Left ventricle myocardium inferior (tissue), 1 donor: ENCODE results near the gene ZSCAN21. TPM values are rescaled to one million over a fixed set of nuclear protein-coding genes. Genes with fewer than 3 reads are reported as not detected.

ENCODE experiments used
- DNase-seq: peaks from one replicate; pipeline ENCODE4 v3.0.0-alpha.2; 2020
- H3K27ac ChIP-seq: fragments of 200-600 bp; replicated peaks from 2 replicates; pipeline ENCODE4 v1.8.0; 2021
- H3K27me3 ChIP-seq: fragments of 200-600 bp; 2 replicates; pipeline ENCODE4 v1.8.0; 2021; ENCODE audit warnings: low read depth
- H3K36me3 ChIP-seq: fragments of 200-600 bp; 2 replicates; pipeline ENCODE4 v1.8.0; 2021
- H3K4me1 ChIP-seq: fragments of 200-600 bp; 2 replicates; pipeline ENCODE4 v1.8.0; 2021
- H3K4me3 ChIP-seq: fragments of 200-600 bp; 2 replicates; pipeline ENCODE4 v1.8.0; 2021; ENCODE audit warnings: mild to moderate bottlenecking, moderate library complexity
- H3K9me3 ChIP-seq: fragments of 200-600 bp; replicated peaks from 2 replicates; pipeline ENCODE4 v1.8.0; 2021
- intact Hi-C: fragments of 100-400 bp; cut with micrococcal nuclease; formaldehyde crosslinking; loops from one replicate; pipeline ENCODE4 v1.11.0; 2022
- total RNA-seq: library from RNA; stranded (reverse); fragmentation: NEBNext Ultra II Directional; extraction: Animal tissue kit (Norgen Biotek cat#: 25700); gene quantifications from one replicate; pipeline ENCODE4 v1.2.1, GENCODE V29; 2021
- TF ChIP-seq, protein P1 (sequence below): fragments of 200-600 bp; IDR thresholded peaks from 2 replicates; pipeline ENCODE4 v1.8.0; 2021; ENCODE audit warnings: antibody characterized with exemption, mild to moderate bottlenecking, borderline replicate concordance
- donor health status: DM: no; HTN: yes; CAD: no; lungs with severe emphysema.

The ZSCAN21 gene
- total RNA-seq, 1 donor from 2014 or later: 6.4 TPM

DNA sequence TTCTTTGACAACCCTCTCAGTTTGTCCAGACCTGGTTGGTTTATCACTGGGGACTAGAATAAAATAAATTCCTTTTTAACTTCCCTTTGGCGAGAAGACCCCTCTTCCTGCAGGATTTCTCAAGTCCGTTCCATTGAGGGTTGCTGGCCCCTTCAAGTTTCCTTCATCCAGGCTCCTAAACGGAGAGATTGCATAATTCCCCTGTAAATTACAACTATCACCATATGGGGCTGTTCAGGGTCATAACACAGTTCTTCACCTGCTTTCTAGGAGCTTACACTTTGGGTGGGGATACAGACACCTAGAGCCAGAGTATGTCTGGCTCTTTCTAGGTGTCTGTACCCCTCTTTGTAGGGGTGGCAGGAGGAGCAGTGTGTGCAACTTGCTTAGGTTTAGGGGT lies 35.9 kb downstream of the ZSCAN21 start:
- Histone ChIP-seq H3K4me1 (peaks cover 45% of the 10 kb centered on the region), H3K36me3 (peaks cover 3% of the 10 kb centered on the region), H3K9me3 (no peaks in the 10 kb centered on the region), H3K27ac (no peak overlapping the region), H3K27me3 (no peaks in the 10 kb centered on the region), H3K4me3 (no peak overlapping the region)
- TF ChIP-seq, protein P1, sequence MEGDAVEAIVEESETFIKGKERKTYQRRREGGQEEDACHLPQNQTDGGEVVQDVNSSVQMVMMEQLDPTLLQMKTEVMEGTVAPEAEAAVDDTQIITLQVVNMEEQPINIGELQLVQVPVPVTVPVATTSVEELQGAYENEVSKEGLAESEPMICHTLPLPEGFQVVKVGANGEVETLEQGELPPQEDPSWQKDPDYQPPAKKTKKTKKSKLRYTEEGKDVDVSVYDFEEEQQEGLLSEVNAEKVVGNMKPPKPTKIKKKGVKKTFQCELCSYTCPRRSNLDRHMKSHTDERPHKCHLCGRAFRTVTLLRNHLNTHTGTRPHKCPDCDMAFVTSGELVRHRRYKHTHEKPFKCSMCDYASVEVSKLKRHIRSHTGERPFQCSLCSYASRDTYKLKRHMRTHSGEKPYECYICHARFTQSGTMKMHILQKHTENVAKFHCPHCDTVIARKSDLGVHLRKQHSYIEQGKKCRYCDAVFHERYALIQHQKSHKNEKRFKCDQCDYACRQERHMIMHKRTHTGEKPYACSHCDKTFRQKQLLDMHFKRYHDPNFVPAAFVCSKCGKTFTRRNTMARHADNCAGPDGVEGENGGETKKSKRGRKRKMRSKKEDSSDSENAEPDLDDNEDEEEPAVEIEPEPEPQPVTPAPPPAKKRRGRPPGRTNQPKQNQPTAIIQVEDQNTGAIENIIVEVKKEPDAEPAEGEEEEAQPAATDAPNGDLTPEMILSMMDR: no peak
- no peak for DNase-seq
- intact Hi-C loops: loop anchor here (10.0 kb wide), 1 partner anchor 91 kb away; no protein-coding TSS in a partner anchor

DNA sequence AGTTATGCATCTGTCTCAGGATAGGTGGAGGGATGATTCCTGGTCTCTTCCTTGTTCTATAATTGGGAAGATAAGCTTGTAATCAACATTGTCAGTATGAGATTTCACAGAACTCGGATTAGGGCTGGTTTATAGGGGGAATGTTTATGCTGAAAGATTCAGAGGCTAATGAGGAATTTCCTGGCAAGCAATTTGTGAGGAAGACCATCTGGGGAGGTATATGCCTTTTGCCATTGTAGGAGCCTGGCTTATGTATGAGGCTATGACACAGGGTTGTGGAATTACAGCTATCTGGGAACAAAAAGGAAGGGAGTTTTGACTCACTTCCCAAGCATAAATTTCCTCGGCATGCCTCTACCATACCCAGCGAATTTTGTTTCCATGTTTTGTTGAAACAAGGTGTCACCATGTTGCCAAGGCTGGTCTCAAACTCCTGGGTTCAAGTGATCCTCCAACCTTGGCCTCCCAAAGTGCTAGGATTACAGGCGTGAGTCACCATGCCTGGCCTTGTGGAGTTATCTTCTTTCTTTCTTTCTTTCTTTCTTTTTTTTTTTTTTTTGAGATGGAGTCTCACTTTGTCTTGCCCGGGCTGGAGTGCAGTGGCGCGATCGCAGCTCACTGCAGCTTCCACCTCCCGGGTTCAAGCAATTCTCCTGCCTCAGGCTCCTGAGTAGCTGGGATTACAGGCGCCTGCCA lies 37.6 kb downstream of the ZSCAN21 start:
- H3K27me3 ChIP-seq: no peaks in the 10 kb centered on the region
- peaks cover 31% of the 10 kb centered on the region for H3K4me1 ChIP-seq
- H3K9me3 ChIP-seq: no peaks in the 10 kb centered on the region
- intact Hi-C loops: loop anchor here (10.0 kb wide), 1 partner anchor 92 kb away; no protein-coding TSS in a partner anchor
- DNase-seq: no peak
- TF ChIP-seq, protein P1: no peak
- H3K27ac ChIP-seq: no peak overlapping the region
- no peak overlapping the region for H3K4me3 ChIP-seq
- H3K36me3 ChIP-seq: peaks cover 20% of the 10 kb centered on the region

DNA sequence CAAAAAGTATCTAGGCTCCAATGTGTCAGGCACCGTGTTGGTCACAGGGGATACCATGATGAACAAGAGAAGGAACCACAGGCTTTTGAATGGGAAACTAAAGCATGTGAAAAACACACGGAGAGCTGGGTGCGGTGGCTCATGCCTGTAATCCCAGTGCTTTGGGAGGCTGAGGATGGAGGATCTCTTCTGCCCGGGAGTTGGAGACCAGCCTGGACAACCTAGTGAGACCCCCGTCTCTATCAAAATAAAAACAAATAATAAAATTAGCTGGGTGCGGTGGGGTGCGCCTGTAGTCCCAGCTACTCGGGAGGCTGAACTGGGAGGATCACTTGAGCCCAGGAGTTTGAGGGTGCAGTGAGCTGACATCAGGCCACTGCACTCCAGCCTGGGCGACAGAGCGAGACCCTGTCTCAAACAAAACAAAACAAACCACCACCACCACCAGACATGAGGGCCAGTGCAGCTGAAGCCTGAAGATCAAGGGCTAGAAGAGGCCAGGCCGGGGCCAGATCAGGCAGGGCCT lies 38.6 kb downstream of the ZSCAN21 start:
- TF ChIP-seq, protein P1: no peak
- DNase-seq: no peak
- intact Hi-C loops: loop anchor here (10.0 kb wide), 1 partner anchor 93 kb away; no protein-coding TSS in a partner anchor
- Histone ChIP-seq H3K27me3 (no peaks in the 10 kb centered on the region), H3K27ac (peak overlapping the region; percentile 95), H3K4me1 (peaks cover 24% of the 10 kb centered on the region), H3K9me3 (no peaks in the 10 kb centered on the region), H3K36me3 (peaks cover 30% of the 10 kb centered on the region), H3K4me3 (peak overlapping the region; percentile 95)

DNA sequence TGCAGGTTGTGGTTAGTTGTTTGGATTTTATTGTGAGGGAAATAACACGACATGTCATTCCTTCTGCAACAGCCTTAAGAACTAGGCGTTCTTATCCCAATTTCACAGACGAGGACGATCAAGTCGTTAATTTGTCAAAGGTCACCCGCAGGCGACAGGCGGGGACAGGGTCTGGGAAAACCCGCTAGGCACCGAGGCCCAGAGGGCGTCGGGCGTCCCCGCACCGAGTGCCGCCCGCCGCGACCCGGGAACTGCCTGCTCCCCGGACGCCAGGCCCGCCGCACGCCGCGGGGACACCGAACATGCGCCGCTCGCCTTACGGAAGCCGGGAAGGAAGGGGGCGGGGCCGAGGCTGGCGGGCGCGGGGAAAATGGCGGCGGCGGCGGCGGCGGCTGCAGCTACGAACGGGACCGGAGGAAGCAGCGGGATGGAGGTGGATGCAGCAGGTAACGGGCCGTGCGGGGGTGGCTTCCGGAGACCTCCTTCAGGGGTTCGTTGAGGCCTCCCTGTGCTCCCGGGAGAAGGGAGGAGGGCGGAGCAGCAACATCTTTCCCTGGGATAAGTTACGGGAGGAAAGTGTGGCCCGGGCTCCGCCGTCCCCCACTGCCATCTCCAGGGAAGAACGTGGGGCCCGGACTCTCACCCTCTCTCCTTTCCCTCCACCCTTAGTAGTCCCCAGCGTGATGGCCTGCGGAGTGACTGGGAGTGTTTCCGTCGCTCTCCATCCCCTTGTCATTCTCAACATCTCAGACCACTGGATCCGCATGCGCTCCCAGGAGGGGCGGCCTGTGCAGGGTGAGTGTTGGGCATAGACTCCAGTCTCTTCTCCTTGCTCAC lies 39.3 kb downstream of the ZSCAN21 start, which contains the start of gene COPS6:
COPS6 (plus strand) TSS at position 349 of the 837 bp plus-strand sequence; CDS start at position 371, 22 bp downstream.
- Histone ChIP-seq H3K27me3 (no peaks in the 10 kb centered on the region), H3K36me3 (peaks cover 36% of the 10 kb centered on the region), H3K4me3 (peak within 1 kb of the TSS; percentile 95), H3K4me1 (peaks cover 31% of the 10 kb centered on the region), H3K27ac (peak within 1 kb of the TSS; percentile 95), H3K9me3 (no peaks in the 10 kb centered on the region)
- intact Hi-C loops: loop anchor here (10.0 kb wide), 1 partner anchor 94 kb away; no protein-coding TSS in a partner anchor
- peak; percentile 90 for DNase-seq
- TF ChIP-seq, protein P1: no peak

DNA sequence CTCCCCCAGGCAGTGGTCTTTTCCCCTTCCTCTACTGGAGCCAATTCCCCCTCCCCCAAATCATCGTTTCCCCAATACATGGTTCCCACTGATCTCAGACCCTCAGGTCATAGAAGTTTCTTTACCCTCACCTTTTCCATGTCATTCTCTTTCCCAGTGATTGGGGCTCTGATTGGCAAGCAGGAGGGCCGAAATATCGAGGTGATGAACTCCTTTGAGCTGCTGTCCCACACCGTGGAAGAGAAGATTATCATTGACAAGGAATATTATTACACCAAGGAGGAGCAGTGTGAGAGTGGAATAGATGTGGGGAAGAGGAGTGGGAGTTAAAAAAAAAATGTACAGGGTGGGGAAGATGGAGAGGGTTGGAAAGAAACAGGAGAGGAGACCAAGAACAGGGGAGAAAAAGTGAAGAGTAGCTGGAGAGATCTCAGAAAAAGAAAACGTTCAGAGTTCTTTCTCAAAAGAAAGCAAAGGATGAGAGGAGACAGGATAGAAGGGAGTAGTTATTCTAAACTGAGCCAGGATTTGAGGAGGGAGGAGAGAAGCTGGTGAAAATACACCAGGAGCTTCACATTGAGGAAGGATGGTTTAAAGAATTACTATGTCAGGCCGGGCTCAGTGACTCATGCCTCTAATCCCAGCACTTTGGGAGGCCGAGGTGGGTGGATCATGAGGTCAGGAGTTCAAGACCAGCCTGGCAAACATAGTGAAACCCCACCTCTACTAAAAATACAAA lies 40.1 kb downstream of the ZSCAN21 start:
- H3K4me3 ChIP-seq: peak overlapping the region; percentile 95
- H3K36me3 ChIP-seq: peaks cover 44% of the 10 kb centered on the region
- peak overlapping the region; percentile 95 for H3K27ac ChIP-seq
- intact Hi-C loops: loop anchor here (10.0 kb wide), 1 partner anchor 95 kb away; no protein-coding TSS in a partner anchor
- H3K4me1 ChIP-seq: peaks cover 33% of the 10 kb centered on the region
- no peaks in the 10 kb centered on the region for H3K9me3 ChIP-seq
- H3K27me3 ChIP-seq: no peaks in the 10 kb centered on the region
- no peak for DNase-seq
- TF ChIP-seq, protein P1: no peak
